Measurements from ENCODE around the gene IGF2. TPM values are rescaled to one million over a fixed set of nuclear protein-coding genes. Genes with fewer than 3 reads are reported as not detected.
A peak's percentile ranks its signal among the peaks of the same experiment; 100 is the strongest.
"Not testable (repeated sequence)": the region's sequence is repeated elsewhere in the genome, so short reads cannot be mapped to it uniquely, and the experiment has no call there.

Gene IGF2
- total RNA-seq, 4 donors from 2014 or later, result 9.9 to 26.6 (median 18.1) TPM

- no peak for DNase-seq
- Histone ChIP-seq H3K36me3 (no peaks in the 10 kb centered on the region), H3K27me3 (no peaks in the 10 kb centered on the region), H3K27ac (no peak overlapping the region), H3K4me3 (replicated peaks in 1 of 3) (no peak overlapping the region), H3K9me3 (no peaks in the 10 kb centered on the region), H3K4me1 (peaks cover 0 to 4% of the 10 kb centered on the region in 2 donors)
- intact Hi-C loops (cut with DNase I), result no loop called here
- WGBS, 2 donors, result 46 to 58% methylated on average over 8 to 10 of the region's 16 CpGs
- TF ChIP-seq POLR2A (IDR thresholded peaks at IDR 0.05), result no peak
Measured at GRCh38 chr11:2178906-2179494, 39.8 kb upstream of the IGF2 start.

- intact Hi-C loops (cut with DNase I), result not testable (repeated sequence)
Measured at GRCh38 chr11:2178055-2178773, 39.0 kb upstream of the IGF2 start.

GRCh38 chr11:2177076-2177475, 37.9 kb upstream of the IGF2 start:
- H3K36me3 ChIP-seq, result no peaks in the 10 kb centered on the region
- WGBS, 2 donors, result 68 to 70% methylated on average over 4 to 18 of the region's 18 CpGs
- DNase-seq, result no peak
- intact Hi-C loops (cut with DNase I), result no loop called here
- no peaks in the 10 kb centered on the region for H3K9me3 ChIP-seq
- no peak overlapping the region for H3K4me3 ChIP-seq (replicated peaks in 1 of 3)
- H3K4me1 ChIP-seq, result peaks cover 0 to 4% of the 10 kb centered on the region in 2 donors
- H3K27me3 ChIP-seq, result no peaks in the 10 kb centered on the region
- H3K27ac ChIP-seq, result no peak overlapping the region
- TF ChIP-seq CTCF (IDR thresholded peaks at IDR 0.05), result no peak
- no peak for TF ChIP-seq POLR2A (IDR thresholded peaks at IDR 0.05)

More at GRCh38 chr11:2178055-2178773, 39.0 kb upstream of the IGF2 start:
- not testable (repeated sequence) for H3K27ac ChIP-seq; H3K4me3 ChIP-seq (replicated peaks in 1 of 3); H3K9me3 ChIP-seq; H3K27me3 ChIP-seq; DNase-seq; H3K4me1 ChIP-seq; H3K36me3 ChIP-seq
- 79 to 81% methylated on average over 14 to 15 of the region's 16 CpGs for WGBS, 2 donors

- no peak for TF ChIP-seq POLR2A (IDR thresholded peaks at IDR 0.05)
- TF ChIP-seq CTCF (IDR thresholded peaks at IDR 0.05), result no peak
- WGBS, 2 donors, result 96 to 97% methylated on average over 14 of the region's 14 CpGs
- no peaks in the 10 kb centered on the region for H3K27me3 ChIP-seq
- intact Hi-C loops (cut with DNase I), result no loop called here
- H3K4me1 ChIP-seq, result peaks cover 0 to 4% of the 10 kb centered on the region in 2 donors
- no peak for DNase-seq
- no peaks in the 10 kb centered on the region for H3K9me3 ChIP-seq
- no peaks in the 10 kb centered on the region for H3K36me3 ChIP-seq
- H3K4me3 ChIP-seq (replicated peaks in 1 of 3), result no peak overlapping the region
- H3K27ac ChIP-seq, result no peak overlapping the region
Measured at GRCh38 chr11:2176389-2176900, 37.3 kb upstream of the IGF2 start.

- Histone ChIP-seq H3K27me3 (no peaks in the 10 kb centered on the region), H3K4me1 (peaks cover 0 to 4% of the 10 kb centered on the region in 2 donors), H3K27ac (no peak overlapping the region), H3K4me3 (replicated peaks in 1 of 3) (no peak overlapping the region), H3K9me3 (no peaks in the 10 kb centered on the region), H3K36me3 (no peaks in the 10 kb centered on the region)
- WGBS, 2 donors, result 30 to 48% methylated on average over 5 to 9 of the region's 13 CpGs
- DNase-seq, result peak in 1 of 2 donors; percentile 18
- TF ChIP-seq POLR2A (IDR thresholded peaks at IDR 0.05), result no peak
- TF ChIP-seq CTCF (IDR thresholded peaks at IDR 0.05), result no peak
- intact Hi-C loops (cut with DNase I), result no loop called here
Measured at GRCh38 chr11:2175659-2176058, 36.5 kb upstream of the IGF2 start.

GRCh38 chr11:2174361-2174760, 35.2 kb upstream of the IGF2 start:
- intact Hi-C loops (cut with DNase I), result no loop called here
- H3K27ac ChIP-seq, result no peak overlapping the region
- DNase-seq, result no peak
- WGBS, 2 donors, result 77 to 92% methylated on average over 7 to 11 of the region's 11 CpGs
- peaks cover 0 to 4% of the 10 kb centered on the region in 2 donors for H3K4me1 ChIP-seq
- H3K9me3 ChIP-seq, result no peaks in the 10 kb centered on the region
- TF ChIP-seq CTCF (IDR thresholded peaks at IDR 0.05) (no peak), POLR2A (IDR thresholded peaks at IDR 0.05) (no peak)
- no peaks in the 10 kb centered on the region for H3K27me3 ChIP-seq
- no peaks in the 10 kb centered on the region for H3K36me3 ChIP-seq
- H3K4me3 ChIP-seq (replicated peaks in 1 of 3), result no peak overlapping the region

All from thyroid gland (tissue), 4 donors.